Dendritic cell treated with granulocyte-macrophage colony-stimulating factor and Interleukin-4, amounts not matched to agents 40 ng/mL and 50 ng/mL, for 4 days (primary cell): ENCODE data around the gene IDI2.

Experiments used
- H3K27ac Mint-ChIP-seq: one replicate; pipeline ENCODE4 v1.8.0; 2022; ENCODE audit warnings: mild to moderate bottlenecking, mixed read lengths
- H3K27me3 Mint-ChIP-seq: one replicate; pipeline ENCODE4 v1.8.0; 2022; ENCODE audit warnings: mild to moderate bottlenecking, mixed read lengths
- H3K36me3 Mint-ChIP-seq: one replicate; pipeline ENCODE4 v1.8.0; 2022; ENCODE audit warnings: low read depth, mixed read lengths
- H3K4me1 Mint-ChIP-seq: one replicate; pipeline ENCODE4 v1.8.0; 2022; ENCODE audit warnings: low read depth, mixed read lengths
- H3K4me3 Mint-ChIP-seq: one replicate; pipeline ENCODE4 v1.8.0; 2022; ENCODE audit warnings: mild to moderate bottlenecking, moderate library complexity, mixed read lengths
- H3K9me3 Mint-ChIP-seq: one replicate; pipeline ENCODE4 v1.8.0; 2022; ENCODE audit warnings: mixed read lengths
- intact Hi-C: fragments of 100-400 bp; cut with micrococcal nuclease; formaldehyde crosslinking; loops from one replicate; pipeline ENCODE4 v1.15.0; 2022

IDI2 gene

GRCh38 chr10:992467-992866, 33.2 kb downstream of the IDI2 start:
- intact Hi-C loops, result loop anchor here (10.0 kb wide), 1 partner anchor 158 kb away; no protein-coding TSS in a partner anchor
- no peak overlapping the region for H3K27ac Mint-ChIP-seq
- no peaks in the 10 kb centered on the region for H3K9me3 Mint-ChIP-seq
- H3K36me3 Mint-ChIP-seq, result peaks cover 87% of the 10 kb centered on the region
- no peaks in the 10 kb centered on the region for H3K27me3 Mint-ChIP-seq
- H3K4me3 Mint-ChIP-seq, result no peak overlapping the region
- H3K4me1 Mint-ChIP-seq, result peaks cover 25% of the 10 kb centered on the region

GRCh38 chr10:990808-991207, 34.9 kb downstream of the IDI2 start:
- Mint-ChIP-seq H3K4me1 (peaks cover 34% of the 10 kb centered on the region), H3K27me3 (no peaks in the 10 kb centered on the region), H3K9me3 (no peaks in the 10 kb centered on the region), H3K27ac (no peak overlapping the region), H3K36me3 (peaks cover 70% of the 10 kb centered on the region), H3K4me3 (no peak overlapping the region)
- intact Hi-C loops, result loop anchor here (10.0 kb wide), 1 partner anchor 156 kb away; no protein-coding TSS in a partner anchor

GRCh38 chr10:988667-989545, 36.8 kb downstream of the IDI2 start:
- Mint-ChIP-seq H3K9me3 (no peaks in the 10 kb centered on the region), H3K27me3 (no peaks in the 10 kb centered on the region), H3K4me3 (peak overlapping the region; percentile 91), H3K36me3 (peaks cover 51% of the 10 kb centered on the region), H3K27ac (peak overlapping the region; percentile 99), H3K4me1 (peaks cover 34% of the 10 kb centered on the region)
- intact Hi-C loops, result loop anchor here (1.0 to 2.0 kb wide), 2 partner anchors 59 to 60 kb away; partner anchors contain the start of gene IDI1

- Mint-ChIP-seq H3K36me3 (peaks cover 43% of the 10 kb centered on the region), H3K27ac (peak within 1 kb of the TSS; percentile 99), H3K4me3 (peak within 1 kb of the TSS; percentile 91), H3K9me3 (no peaks in the 10 kb centered on the region), H3K27me3 (no peaks in the 10 kb centered on the region), H3K4me1 (peaks cover 34% of the 10 kb centered on the region)
- intact Hi-C loops, result loop anchor here (1.0 to 2.0 kb wide), 2 partner anchors 58 to 61 kb away; partner anchors contain the start of gene IDI1
Observed at GRCh38 chr10:987870-988666, 37.6 kb downstream of the IDI2 start, which contains the start of gene GTPBP4. TSS of gene GTPBP4 (plus strand) at chr10:988434. CDS start at chr10:988480, 46 bp downstream.

GRCh38 chr10:987620-987869, 38.1 kb downstream of the IDI2 start:
- no peaks in the 10 kb centered on the region for H3K27me3 Mint-ChIP-seq
- peaks cover 37% of the 10 kb centered on the region for H3K36me3 Mint-ChIP-seq
- peak overlapping the region; percentile 99 for H3K27ac Mint-ChIP-seq
- H3K9me3 Mint-ChIP-seq, result no peaks in the 10 kb centered on the region
- intact Hi-C loops, result no loop called here
- H3K4me1 Mint-ChIP-seq, result peaks cover 34% of the 10 kb centered on the region
- H3K4me3 Mint-ChIP-seq, result peak overlapping the region; percentile 91

GRCh38 chr10:986881-987619, 38.6 kb downstream of the IDI2 start:
- no peaks in the 10 kb centered on the region for H3K27me3 Mint-ChIP-seq
- H3K9me3 Mint-ChIP-seq, result no peaks in the 10 kb centered on the region
- H3K4me1 Mint-ChIP-seq, result peaks cover 34% of the 10 kb centered on the region
- intact Hi-C loops, result no loop called here
- peak overlapping the region; percentile 99 for H3K27ac Mint-ChIP-seq
- peaks cover 33% of the 10 kb centered on the region for H3K36me3 Mint-ChIP-seq
- peak overlapping the region; percentile 91 for H3K4me3 Mint-ChIP-seq

- H3K4me1 Mint-ChIP-seq, result peaks cover 34% of the 10 kb centered on the region
- intact Hi-C loops, result no loop called here
- H3K4me3 Mint-ChIP-seq, result peak overlapping the region; percentile 91
- peak overlapping the region; percentile 99 for H3K27ac Mint-ChIP-seq
- peaks cover 3% of the 10 kb centered on the region for H3K9me3 Mint-ChIP-seq
- peaks cover 32% of the 10 kb centered on the region for H3K36me3 Mint-ChIP-seq
- H3K27me3 Mint-ChIP-seq, result no peaks in the 10 kb centered on the region
Observed at GRCh38 chr10:986137-986825, 39.4 kb downstream of the IDI2 start.

- Mint-ChIP-seq H3K4me3 (no peak overlapping the region), H3K27ac (no peak overlapping the region), H3K27me3 (no peaks in the 10 kb centered on the region), H3K9me3 (peaks cover 12% of the 10 kb centered on the region), H3K4me1 (peaks cover 27% of the 10 kb centered on the region), H3K36me3 (peaks cover 33% of the 10 kb centered on the region)
- intact Hi-C loops, result no loop called here
Observed at GRCh38 chr10:985361-985760, 40.3 kb downstream of the IDI2 start.

GRCh38 chr10:983971-984655, 41.5 kb downstream of the IDI2 start:
- Mint-ChIP-seq H3K36me3 (peaks cover 28% of the 10 kb centered on the region), H3K9me3 (peaks cover 25% of the 10 kb centered on the region), H3K27me3 (no peaks in the 10 kb centered on the region), H3K4me1 (peaks cover 15% of the 10 kb centered on the region), H3K4me3 (no peak overlapping the region), H3K27ac (no peak overlapping the region)
- intact Hi-C loops, result no loop called here

- H3K4me1 Mint-ChIP-seq, result peaks cover 13% of the 10 kb centered on the region
- no peak overlapping the region for H3K4me3 Mint-ChIP-seq
- H3K27me3 Mint-ChIP-seq, result no peaks in the 10 kb centered on the region
- H3K27ac Mint-ChIP-seq, result no peak overlapping the region
- peaks cover 32% of the 10 kb centered on the region for H3K9me3 Mint-ChIP-seq
- peaks cover 28% of the 10 kb centered on the region for H3K36me3 Mint-ChIP-seq
- intact Hi-C loops, result no loop called here
Observed at GRCh38 chr10:983401-983800, 42.3 kb downstream of the IDI2 start.

GRCh38 chr10:980468-981093, 45.1 kb downstream of the IDI2 start:
- Mint-ChIP-seq H3K27ac (no peak overlapping the region), H3K36me3 (peaks cover 19% of the 10 kb centered on the region), H3K27me3 (no peaks in the 10 kb centered on the region), H3K9me3 (peaks cover 48% of the 10 kb centered on the region), H3K4me1 (no peaks in the 10 kb centered on the region), H3K4me3 (no peak overlapping the region)
- intact Hi-C loops, result no loop called here

- H3K27me3 Mint-ChIP-seq, result no peaks in the 10 kb centered on the region
- no peaks in the 10 kb centered on the region for H3K4me1 Mint-ChIP-seq
- H3K27ac Mint-ChIP-seq, result no peak overlapping the region
- H3K36me3 Mint-ChIP-seq, result peaks cover 19% of the 10 kb centered on the region
- H3K9me3 Mint-ChIP-seq, result peaks cover 48% of the 10 kb centered on the region
- H3K4me3 Mint-ChIP-seq, result no peak overlapping the region
- intact Hi-C loops, result no loop called here
Observed at GRCh38 chr10:978826-979421, 46.7 kb downstream of the IDI2 start.
